Endothelial cell (in vitro differentiated cells): ENCODE data around the gene STXBP3. TPM values are rescaled to one million over a fixed set of nuclear protein-coding genes. Genes with fewer than 3 reads are reported as not detected.
"Not testable (repeated sequence)": the region's sequence is repeated elsewhere in the genome, so short reads cannot be mapped to it uniquely, and the experiment has no call there.

Source experiments
- DNase-seq: peaks from one replicate; pipeline ENCODE4 v3.0.0; 2021; ENCODE audit warnings: low spot score
- H3K27ac Mint-ChIP-seq: one replicate; pipeline ENCODE4 v1.8.0; 2021; ENCODE audit warnings: mixed read lengths, inconsistent platforms; ENCODE audit not compliant: unreplicated experiment
- H3K27me3 Mint-ChIP-seq: one replicate; pipeline ENCODE4 v1.8.0; 2021; ENCODE audit warnings: mild to moderate bottlenecking, moderate library complexity, mixed read lengths, inconsistent platforms; ENCODE audit not compliant: unreplicated experiment
- H3K36me3 Mint-ChIP-seq: one replicate; pipeline ENCODE4 v1.8.0; 2021; ENCODE audit warnings: mild to moderate bottlenecking, low read depth, mixed read lengths, inconsistent platforms; ENCODE audit not compliant: unreplicated experiment
- H3K4me1 Mint-ChIP-seq: one replicate; pipeline ENCODE4 v1.8.0; 2021; ENCODE audit warnings: mild to moderate bottlenecking, mixed read lengths, inconsistent platforms; ENCODE audit not compliant: unreplicated experiment
- H3K4me3 Mint-ChIP-seq: one replicate; pipeline ENCODE4 v1.8.0; 2021; ENCODE audit warnings: mild to moderate bottlenecking, mixed read lengths, inconsistent platforms; ENCODE audit not compliant: unreplicated experiment
- H3K9me3 Mint-ChIP-seq: one replicate; pipeline ENCODE4 v1.8.0; 2021; ENCODE audit warnings: mixed read lengths, inconsistent platforms; ENCODE audit not compliant: unreplicated experiment
- total RNA-seq: library from RNA; stranded (reverse); fragmentation: NEBNext Ultra II Directional; extraction: Animal tissue kit (Norgen Biotek cat#: 25700); gene quantifications from one replicate; pipeline ENCODE4 v1.2.1, GENCODE V29; 2021; ENCODE audit not compliant: unreplicated experiment
- TF ChIP-seq, protein P1 (sequence below): fragments of 200-600 bp; sonication (generic); IDR thresholded peaks from one replicate; pipeline ENCODE4 v1.5.0; 2021; ENCODE audit warnings: antibody characterized with exemption; ENCODE audit not compliant: unreplicated experiment

Gene STXBP3
- total RNA-seq, 1 donor from 2014 or later = 44.8 TPM

DNA sequence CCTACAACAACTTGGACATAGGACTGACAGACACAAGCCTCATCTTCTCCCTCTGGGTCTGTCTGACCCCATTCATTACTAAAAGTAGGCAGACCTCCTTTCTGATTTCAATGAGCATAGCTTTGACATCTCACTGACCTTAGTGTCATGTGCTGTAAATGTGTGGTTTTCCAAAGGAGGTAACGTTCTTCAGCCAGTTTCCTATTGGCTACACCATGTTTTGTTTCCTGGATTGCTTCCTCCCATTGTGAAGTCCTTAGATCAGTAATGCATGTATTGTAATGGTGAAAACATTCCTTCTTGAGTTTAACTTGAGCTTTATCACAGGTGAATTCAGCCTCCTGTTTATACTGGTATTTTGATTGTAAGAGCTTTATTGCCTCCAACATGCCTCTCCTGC lies 20.6 kb downstream of the STXBP3 start:
- Mint-ChIP-seq H3K4me3 (peak overlapping the region; percentile 28), H3K4me1 (peaks cover 17% of the 10 kb centered on the region), H3K9me3 (no peaks in the 10 kb centered on the region), H3K27ac (peak overlapping the region; percentile 90), H3K27me3 (no peaks in the 10 kb centered on the region), H3K36me3 (peaks cover 11% of the 10 kb centered on the region)
- TF ChIP-seq, protein P1, sequence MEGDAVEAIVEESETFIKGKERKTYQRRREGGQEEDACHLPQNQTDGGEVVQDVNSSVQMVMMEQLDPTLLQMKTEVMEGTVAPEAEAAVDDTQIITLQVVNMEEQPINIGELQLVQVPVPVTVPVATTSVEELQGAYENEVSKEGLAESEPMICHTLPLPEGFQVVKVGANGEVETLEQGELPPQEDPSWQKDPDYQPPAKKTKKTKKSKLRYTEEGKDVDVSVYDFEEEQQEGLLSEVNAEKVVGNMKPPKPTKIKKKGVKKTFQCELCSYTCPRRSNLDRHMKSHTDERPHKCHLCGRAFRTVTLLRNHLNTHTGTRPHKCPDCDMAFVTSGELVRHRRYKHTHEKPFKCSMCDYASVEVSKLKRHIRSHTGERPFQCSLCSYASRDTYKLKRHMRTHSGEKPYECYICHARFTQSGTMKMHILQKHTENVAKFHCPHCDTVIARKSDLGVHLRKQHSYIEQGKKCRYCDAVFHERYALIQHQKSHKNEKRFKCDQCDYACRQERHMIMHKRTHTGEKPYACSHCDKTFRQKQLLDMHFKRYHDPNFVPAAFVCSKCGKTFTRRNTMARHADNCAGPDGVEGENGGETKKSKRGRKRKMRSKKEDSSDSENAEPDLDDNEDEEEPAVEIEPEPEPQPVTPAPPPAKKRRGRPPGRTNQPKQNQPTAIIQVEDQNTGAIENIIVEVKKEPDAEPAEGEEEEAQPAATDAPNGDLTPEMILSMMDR = no peak
- DNase-seq = no peak

DNA sequence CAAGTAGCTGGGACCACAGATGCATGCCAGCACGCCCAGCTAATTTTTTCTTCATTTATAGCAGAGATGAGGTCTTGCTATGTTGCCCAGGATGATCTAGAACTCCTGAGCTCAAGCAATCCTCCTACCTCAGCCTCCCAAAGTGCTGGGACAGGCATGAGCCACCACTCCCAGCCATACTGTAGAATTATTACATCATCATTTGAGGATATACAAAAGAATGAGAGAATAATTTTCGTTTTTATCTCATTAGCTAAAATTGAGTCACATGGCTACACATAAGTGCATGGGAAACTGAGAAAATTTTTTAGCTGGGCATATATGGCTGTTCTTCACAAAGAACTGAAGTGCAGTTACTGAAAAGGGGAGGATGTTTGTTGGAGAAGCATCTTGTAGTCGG lies 21.2 kb downstream of the STXBP3 start:
- TF ChIP-seq, protein P1 = no peak
- Mint-ChIP-seq H3K9me3 (no peaks in the 10 kb centered on the region), H3K27ac (no peak overlapping the region), H3K4me3 (no peak overlapping the region), H3K4me1 (peaks cover 17% of the 10 kb centered on the region), H3K27me3 (no peaks in the 10 kb centered on the region), H3K36me3 (peaks cover 11% of the 10 kb centered on the region)
- DNase-seq = no peak

DNA sequence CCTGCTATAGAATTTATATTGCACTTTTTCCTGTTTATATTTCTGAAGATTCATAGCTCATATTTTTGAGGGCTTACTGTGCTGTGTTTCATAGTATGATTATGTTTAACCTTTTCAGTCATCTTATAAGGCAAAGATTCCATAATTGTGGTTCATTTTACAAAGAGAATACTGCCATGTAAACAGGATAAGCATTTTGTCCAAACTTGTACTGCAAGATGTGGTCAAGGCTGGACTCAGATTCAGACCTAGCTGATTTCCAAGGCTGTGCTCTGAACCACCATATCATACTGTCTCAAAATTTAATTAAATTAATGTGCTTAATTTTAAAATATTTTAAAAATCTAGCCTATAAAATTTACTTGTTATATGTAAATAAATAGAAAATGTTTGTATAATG lies 31.4 kb downstream of the STXBP3 start:
- Mint-ChIP-seq H3K36me3 (peaks cover 37% of the 10 kb centered on the region), H3K27ac (no peak overlapping the region)
- DNase-seq = no peak

DNA sequence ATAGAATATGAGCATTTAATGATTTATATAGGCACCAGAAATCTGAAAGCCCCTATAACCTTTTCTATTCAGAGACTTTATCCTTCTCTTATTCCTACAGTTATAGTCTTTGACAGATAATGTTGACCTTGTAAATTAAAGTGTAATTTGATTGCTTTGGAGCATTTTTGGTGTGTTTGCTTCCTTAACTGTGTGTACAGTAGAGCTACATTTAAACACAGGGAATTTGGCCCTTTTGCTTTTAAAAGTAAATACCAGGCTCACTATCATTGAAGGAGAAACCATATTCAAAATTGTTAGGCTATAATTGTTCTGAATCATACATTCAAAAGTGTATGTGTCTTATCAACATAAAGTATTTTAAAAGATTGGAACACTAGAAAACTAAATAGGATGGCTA lies 33.0 kb downstream of the STXBP3 start:
- Mint-ChIP-seq H3K4me3 (no peak overlapping the region), H3K9me3 (peaks cover 7% of the 10 kb centered on the region), H3K36me3 (peaks cover 44% of the 10 kb centered on the region), H3K4me1 (peaks cover 6% of the 10 kb centered on the region), H3K27ac (no peak overlapping the region), H3K27me3 (no peaks in the 10 kb centered on the region)
- TF ChIP-seq, protein P1 = no peak
- DNase-seq = no peak

More for the DNA sequence above, 31.4 kb downstream of the STXBP3 start:
- TF ChIP-seq, protein P1 = no peak
- Mint-ChIP-seq H3K27me3 (no peaks in the 10 kb centered on the region), H3K4me3 (no peak overlapping the region), H3K4me1 (peaks cover 6% of the 10 kb centered on the region), H3K9me3 (no peaks in the 10 kb centered on the region)

DNA sequence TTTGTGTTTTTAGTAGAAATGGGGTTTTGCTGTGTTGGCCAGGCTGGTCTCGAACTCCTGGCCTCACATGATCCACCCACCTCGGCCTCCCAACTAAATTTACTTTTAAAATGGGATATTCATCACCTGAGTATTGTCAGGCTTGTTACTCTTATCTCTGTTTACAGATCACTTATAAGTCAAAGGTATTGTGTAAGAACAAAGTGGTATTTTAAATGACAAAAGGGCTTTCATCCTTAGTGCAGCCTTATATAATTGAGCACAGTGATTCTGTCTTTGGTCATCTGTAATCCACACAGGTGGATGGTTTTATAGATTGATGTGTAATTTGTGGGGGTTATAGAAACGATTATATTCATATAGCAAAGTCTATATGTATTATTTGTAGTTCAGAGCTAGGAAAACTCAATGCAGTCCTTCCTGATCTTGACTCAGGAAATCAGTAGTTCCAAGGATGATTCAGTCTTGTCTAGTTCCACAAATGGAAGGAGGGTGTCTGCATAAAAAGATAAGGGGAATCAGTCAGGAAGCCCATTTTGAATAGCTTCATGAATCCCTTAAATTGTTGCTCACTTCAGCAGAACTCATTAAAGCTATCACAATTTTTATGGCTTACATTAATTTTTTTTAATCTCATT lies 34.6 kb downstream of the STXBP3 start:
- H3K36me3 Mint-ChIP-seq = peaks cover 52% of the 10 kb centered on the region
- DNase-seq = no peak
- peaks cover 6% of the 10 kb centered on the region for H3K4me1 Mint-ChIP-seq

DNA sequence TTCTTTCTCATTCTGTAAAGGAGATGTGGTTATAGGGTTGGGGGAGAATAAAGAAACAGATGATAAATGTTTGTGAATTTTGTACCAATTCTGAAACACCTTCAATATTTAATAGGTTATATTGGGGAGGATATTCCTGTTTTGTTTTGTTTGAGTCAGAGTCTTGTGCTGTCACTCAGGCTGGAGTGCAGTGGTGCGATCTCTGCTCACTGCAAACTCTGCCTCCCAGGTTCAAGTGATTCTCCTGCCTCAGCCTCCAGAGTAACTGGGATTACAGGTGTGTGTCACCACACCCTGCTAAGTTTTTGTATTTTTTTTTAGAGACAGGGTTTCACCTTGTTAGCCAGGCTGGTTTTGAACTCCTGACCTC lies 35.1 kb downstream of the STXBP3 start:
- not testable (repeated sequence) for H3K4me3 Mint-ChIP-seq, DNase-seq, H3K4me1 Mint-ChIP-seq, H3K27me3 Mint-ChIP-seq, H3K27ac Mint-ChIP-seq
- H3K36me3 Mint-ChIP-seq = peaks cover 57% of the 10 kb centered on the region
- peaks cover 19% of the 10 kb centered on the region for H3K9me3 Mint-ChIP-seq

More for the DNA sequence above, 34.6 kb downstream of the STXBP3 start:
- peaks cover 18% of the 10 kb centered on the region for H3K9me3 Mint-ChIP-seq
- no peak overlapping the region for H3K27ac Mint-ChIP-seq
- TF ChIP-seq, protein P1 = no peak
- no peaks in the 10 kb centered on the region for H3K27me3 Mint-ChIP-seq
- H3K4me3 Mint-ChIP-seq = no peak overlapping the region
